Right lobe of liver (tissue), 6 donors: Measurements from ENCODE around the gene ARHGEF18. TPM values are rescaled to one million over a fixed set of nuclear protein-coding genes. Genes with fewer than 3 reads are reported as not detected.

Source experiments
- ATAC-seq, 4 donors: fragments of 200-7000 bp; cut with Tn5 transposase; one replicate each; pipeline ENCODE4 v1.9.1; 2020; ENCODE audit warnings: mild to moderate bottlenecking in 4 of 4, moderate library complexity in 4 of 4
- DNase-seq, 3 donors: peaks; one replicate each; pipeline ENCODE4 v3.0.0-alpha.2; 2020
- H3K27ac ChIP-seq, 3 donors: fragments of 200-600 bp; one replicate each; pipeline ENCODE4 v1.8.0; 2022
- H3K27me3 ChIP-seq, 2 donors: fragments of 200-600 bp; one replicate each; pipeline ENCODE4 v1.8.0; 2022
- H3K36me3 ChIP-seq, 4 donors: fragments of 200-600 bp; sonication (generic) in 1 of 4; one replicate each; pipeline versions ENCODE4 v1.5.1 to v1.8.0; 2017 to 2022; ENCODE audit warnings: control low read depth in 1 of 4
- H3K4me1 ChIP-seq, 4 donors: fragments of 200-600 bp; sonication (generic) in 1 of 4; one replicate each; pipeline versions ENCODE4 v1.5.1 to v1.8.0; 2017 to 2022; ENCODE audit warnings: control low read depth in 1 of 4
- H3K4me3 ChIP-seq, 3 donors: fragments of 200-600 bp; one replicate each; pipeline ENCODE4 v1.8.0; 2022
- H3K9me3 ChIP-seq, 4 donors: fragments of 200-600 bp; sonication (generic) in 1 of 4; one replicate each; pipeline versions ENCODE4 v1.5.1 to v1.8.0; 2017 to 2022; ENCODE audit warnings: control low read depth in 1 of 4
- CTCF ChIP-seq, 4 donors: fragments of 200-600 bp in 3 of 4; fragments of 450-650 bp in 1 of 4; IDR thresholded peaks; one replicate each; pipeline versions ENCODE4 v1.5.1 to v1.8.0; 2016 to 2022; ENCODE audit warnings: antibody characterized with exemption in 4 of 4, mild to moderate bottlenecking in 2 of 4
- POLR2A ChIP-seq: fragments of 450-650 bp; IDR thresholded peaks from one replicate; pipeline ENCODE4 v1.6.1; 2017; ENCODE audit warnings: antibody characterized with exemption, mild to moderate bottlenecking
- WGBS: methylation state at CpG from one replicate; pipeline ENCODE4 v1.1.6; 2018; ENCODE audit warnings: low coverage, low lambda C conversion rate; ENCODE audit not compliant: insufficient coverage; ENCODE audit errors: missing lambda C conversion rate; 5-methylcytosine and 5-hydroxymethylcytosine counted together
- intact Hi-C, 2 donors: fragments of 100-400 bp; cut with DNase I; formaldehyde crosslinking; loops; one replicate each; pipeline versions ENCODE4 v1.11.2 to v1.14.1; 2022
- total RNA-seq, 6 experiments: library from RNA; depleted of rRNA in 2 of 6; stranded (reverse); fragments of >200 nt in 2 of 6; fragmentation: NEBNext Ultra II Directional in 3 of 6; extraction: Animal tissue kit (Norgen Biotek cat#: 25700) in 3 of 6; gene quantifications; one replicate each; pipeline versions ENCODE4 v1.1.0 to v1.2.4, GENCODE V29; 2016 to 2023
- donor health status: DM: no; HTN: yes; CAD: no.
- donor health status: DM: no; HTN: no; CAD: no.
- donor health status: DM: no; HTN: no; CAD: no.
- donor health status: DM: no; HTN: yes; CAD: no.
- donor health status: DM: no; HTN: yes; CAD: no.

The ARHGEF18 gene
- total RNA-seq, 6 experiments from 2014 or later = 15.1 to 19.2 (median 17.7) TPM

DNA sequence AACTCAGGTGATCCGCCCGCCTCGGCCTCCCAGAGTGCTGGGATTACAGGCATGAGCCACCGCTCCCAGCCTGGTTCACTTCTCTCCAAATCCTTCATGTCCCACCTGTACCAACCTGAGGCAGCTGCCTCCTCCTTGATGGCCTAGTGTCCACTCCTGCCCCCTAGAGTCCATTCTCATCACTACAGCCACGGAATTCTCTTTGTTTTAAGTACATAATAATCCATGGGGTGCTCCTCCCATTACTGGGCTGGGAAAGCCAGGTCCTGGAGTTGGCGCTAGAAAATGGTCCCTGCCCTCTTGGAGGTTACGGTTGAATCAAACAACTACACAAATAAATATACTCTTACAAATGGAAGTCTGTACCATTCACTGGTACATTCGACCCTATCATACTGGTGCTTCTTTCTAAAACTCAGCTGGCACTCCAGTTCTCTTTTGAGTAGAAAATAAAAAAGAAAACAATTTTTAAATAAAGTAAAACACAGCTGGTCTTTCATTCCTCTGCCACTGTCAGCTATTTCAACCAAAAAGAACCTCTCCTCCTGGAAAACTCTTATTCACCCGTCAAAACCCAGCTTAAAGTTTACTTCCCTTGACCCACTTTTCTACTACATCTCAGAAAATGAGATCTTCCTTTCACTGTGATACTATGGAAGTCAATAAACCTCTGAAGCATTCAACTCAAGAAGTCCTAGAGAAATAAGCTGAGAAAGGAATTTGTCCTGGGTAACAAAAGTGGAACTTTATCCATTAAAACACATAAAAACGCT, 22.4 kb upstream of the ARHGEF18 start:
- H3K4me3 ChIP-seq = no peak overlapping the region
- no peaks in the 10 kb centered on the region for H3K9me3 ChIP-seq
- intact Hi-C loops = no loop called here
- WGBS = 57% methylated on average over 6 of the region's 10 CpGs
- ATAC-seq = peak in 3 of 4 donors; percentile 13 to 58 (median 33)
- H3K36me3 ChIP-seq = no peaks in the 10 kb centered on the region
- TF ChIP-seq POLR2A (no peak), CTCF (IDR thresholded peaks at IDR 0.05) (peak; percentile 32 to 48 (median 39))
- no peak for DNase-seq
- no peak overlapping the region for H3K27ac ChIP-seq
- H3K4me1 ChIP-seq = peaks cover 0 to 3% (median 2%) of the 10 kb centered on the region in 4 donors
- no peaks in the 10 kb centered on the region for H3K27me3 ChIP-seq

DNA sequence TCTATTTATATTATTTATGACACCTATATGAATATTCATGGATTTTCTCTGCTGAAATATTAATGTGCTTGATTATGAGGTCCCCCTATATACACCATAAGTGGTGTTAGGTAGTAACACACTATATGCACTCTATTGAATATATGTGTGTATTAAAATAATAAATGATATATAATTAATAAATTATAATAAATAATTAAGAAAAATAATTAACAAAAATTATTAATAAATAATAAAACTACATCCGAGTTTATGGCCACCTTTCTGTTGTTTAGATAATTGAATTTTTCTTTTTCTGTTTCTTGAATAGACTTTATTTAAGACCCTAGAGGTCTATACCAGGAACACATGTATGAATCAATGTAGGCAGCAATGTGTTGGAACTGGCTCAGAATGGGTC, 20.9 kb upstream of the ARHGEF18 start:
- Histone ChIP-seq H3K27me3 (no peaks in the 10 kb centered on the region), H3K4me3 (no peak overlapping the region), H3K36me3 (no peaks in the 10 kb centered on the region), H3K4me1 (no peaks in the 10 kb centered on the region), H3K9me3 (no peaks in the 10 kb centered on the region), H3K27ac (no peak overlapping the region)
- intact Hi-C loops = no loop called here
- DNase-seq (no peak), ATAC-seq (no peak)
- no peak for TF ChIP-seq POLR2A
- TF ChIP-seq CTCF (IDR thresholded peaks at IDR 0.05) = no peak
- WGBS = 54% methylated on average over 1 of the region's 1 CpG

DNA sequence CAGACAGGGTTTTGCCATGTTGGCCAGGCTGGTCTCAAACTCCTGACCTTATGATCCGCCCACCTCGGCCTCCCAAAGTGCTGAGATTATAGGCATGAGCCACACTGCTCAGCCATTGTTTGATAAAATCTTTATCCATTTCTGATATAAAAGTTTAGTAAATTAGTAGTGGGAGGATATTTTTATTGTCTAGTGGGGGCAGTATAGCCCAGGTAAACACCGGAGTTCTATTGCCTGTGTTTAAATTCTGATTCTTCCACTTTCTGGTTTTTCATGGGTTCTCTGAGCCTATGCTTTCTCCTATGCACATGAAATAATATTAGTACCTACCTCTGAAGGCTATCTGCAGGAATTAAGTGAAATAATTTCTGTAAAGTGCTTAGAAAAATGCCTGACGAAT, 20.1 kb upstream of the ARHGEF18 start:
- intact Hi-C loops = no loop called here
- WGBS = 77% methylated on average over 3 of the region's 4 CpGs
- ATAC-seq = no peak
- no peaks in the 10 kb centered on the region for H3K36me3 ChIP-seq
- no peaks in the 10 kb centered on the region for H3K27me3 ChIP-seq
- no peak for TF ChIP-seq POLR2A
- no peak for TF ChIP-seq CTCF (IDR thresholded peaks at IDR 0.05)
- H3K4me3 ChIP-seq = no peak overlapping the region
- H3K4me1 ChIP-seq = no peaks in the 10 kb centered on the region
- no peaks in the 10 kb centered on the region for H3K9me3 ChIP-seq
- no peak for DNase-seq
- H3K27ac ChIP-seq = no peak overlapping the region

GRCh38 chr19:7331446-7331845, 17.3 kb upstream of the ARHGEF18 start:
- Histone ChIP-seq H3K4me3 (no peak overlapping the region), H3K27me3 (no peaks in the 10 kb centered on the region), H3K36me3 (no peaks in the 10 kb centered on the region), H3K4me1 (no peaks in the 10 kb centered on the region), H3K27ac (no peak overlapping the region), H3K9me3 (no peaks in the 10 kb centered on the region)
- intact Hi-C loops = no loop called here
- no peak for TF ChIP-seq POLR2A
- no peak for TF ChIP-seq CTCF (IDR thresholded peaks at IDR 0.05)
- 68% methylated on average over 4 of the region's 4 CpGs for WGBS
- ATAC-seq (no peak), DNase-seq (no peak)
